HepG2 (cell line): ENCODE data around the gene SEMA4C. TPM values are rescaled to one million over a fixed set of nuclear protein-coding genes. Genes with fewer than 3 reads are reported as not detected.

Experiments
- ARID2 ChIP-seq: sonication (generic); formaldehyde crosslinking; IDR thresholded peaks from 2 replicates; pipeline ENCODE4 v1.8.1; 2022; ENCODE audit warnings: mild to moderate bottlenecking, missing genetic modification reagents, borderline replicate concordance
- CEBPG ChIP-seq: IDR thresholded peaks from 2 replicates; pipeline ENCODE4 v1.6.1; 2016
- HDAC2 ChIP-seq: sonication (generic); formaldehyde crosslinking; IDR thresholded peaks from 2 replicates; pipeline ENCODE4 v1.4.0; 2020; ENCODE audit warnings: missing genetic modification reagents
- JARID2 ChIP-seq: sonication (generic); formaldehyde crosslinking; IDR thresholded peaks from 2 replicates; pipeline ENCODE4 v1.8.1; 2023; ENCODE audit warnings: missing genetic modification reagents, inconsistent platforms; ENCODE audit not compliant: insufficient replicate concordance
- KAT8 ChIP-seq: IDR thresholded peaks from 2 replicates; pipeline ENCODE4 v1.6.1; 2016; ENCODE audit warnings: missing genetic modification reagents, missing compliant biosample characterization
- KDM3A ChIP-seq: IDR thresholded peaks from 2 replicates; pipeline ENCODE4 v1.6.1; 2018; ENCODE audit warnings: low read depth, missing compliant biosample characterization
- LCORL ChIP-seq, 2 experiments: fragments of 450-650 bp in 1 of 2; sonication (generic) in 1 of 2; formaldehyde crosslinking in 1 of 2; IDR thresholded peaks; 2 replicates each; pipeline versions ENCODE4 v1.5.0 to v1.6.1; 2017 to 2020; ENCODE audit warnings: antibody characterized with exemption in 1 of 2, missing genetic modification reagents in 1 of 2
- MLXIP ChIP-seq: sonication (generic); formaldehyde crosslinking; IDR thresholded peaks from 2 replicates; pipeline ENCODE4 v1.9.0; 2021; ENCODE audit warnings: missing genetic modification reagents, borderline replicate concordance
- NFKB2 ChIP-seq: sonication (generic); formaldehyde crosslinking; IDR thresholded peaks from 2 replicates; pipeline ENCODE4 v1.4.0; 2020; ENCODE audit warnings: missing genetic modification reagents, borderline replicate concordance
- PLSCR1 ChIP-seq: sonication (generic); formaldehyde crosslinking; IDR thresholded peaks from 2 replicates; pipeline ENCODE4 v1.5.0; 2020; ENCODE audit warnings: missing genetic modification reagents, mild to moderate bottlenecking, borderline replicate concordance
- XRCC5 ChIP-seq: fragments of 200-400 bp; formaldehyde crosslinking; optimal IDR thresholded peaks from 2 replicates; pipeline ENCODE3; 2017; ENCODE audit warnings: mild to moderate bottlenecking, low read length
- ZHX2 ChIP-seq, 2 experiments: sonication (generic) in 1 of 2; formaldehyde crosslinking in 1 of 2; IDR thresholded peaks; 2 replicates each; pipeline versions ENCODE4 v1.6.1 to v1.9.0; 2014 to 2022; ENCODE audit warnings: antibody characterized with exemption in 1 of 2, borderline replicate concordance in 1 of 2, inconsistent platforms in 1 of 2, low read depth in 1 of 2, missing genetic modification reagents in 1 of 2
- ZNF253 ChIP-seq: sonication (generic); formaldehyde crosslinking; IDR thresholded peaks from 2 replicates; pipeline ENCODE4 v1.8.0; 2022; ENCODE audit warnings: mild to moderate bottlenecking, missing genetic modification reagents, borderline replicate concordance
- ZNF260 ChIP-seq: sonication (generic); formaldehyde crosslinking; IDR thresholded peaks from 2 replicates; pipeline ENCODE4 v1.4.0; 2020; ENCODE audit warnings: missing genetic modification reagents, low read depth, mild to moderate bottlenecking, borderline replicate concordance
- ZNF446 ChIP-seq: sonication (generic); formaldehyde crosslinking; IDR thresholded peaks from 2 replicates; pipeline ENCODE4 v1.5.0; 2020; ENCODE audit warnings: mild to moderate bottlenecking, missing genetic modification reagents
- ZNF460 ChIP-seq: sonication (generic); formaldehyde crosslinking; IDR thresholded peaks from 2 replicates; pipeline ENCODE4 v1.5.1; 2020; ENCODE audit warnings: missing genetic modification reagents, mild to moderate bottlenecking, borderline replicate concordance
- ZNF782 ChIP-seq: sonication (generic); formaldehyde crosslinking; IDR thresholded peaks from 2 replicates; pipeline ENCODE4 v1.4.0; 2020; ENCODE audit warnings: missing genetic modification reagents, mild to moderate bottlenecking, borderline replicate concordance
- ZSCAN29 ChIP-seq: sonication (generic); formaldehyde crosslinking; conservative IDR thresholded peaks from 2 replicates; pipeline ENCODE4 v1.4.0; 2020; ENCODE audit warnings: mild to moderate bottlenecking, missing genetic modification reagents
- polyA plus RNA-seq, 8 experiments: library from polyadenylated mRNA; depleted of rRNA in 3 of 8; stranded (reverse) in 7 of 8; unstranded in 1 of 8; fragments of >200 nt; fragmentation: Illumina TruSeq in 4 of 8; extraction: Trizol in 4 of 8; gene quantifications; 2 replicates each; pipeline versions ENCODE4 v1.2.1 to v1.2.3, GENCODE V29; 2011 to 2016; ENCODE audit warnings: low read depth in 4 of 8, missing spikeins in 1 of 8, mixed read lengths in 1 of 8; ENCODE audit not compliant: insufficient read depth in 1 of 8
- total RNA-seq, 5 experiments: library from RNA; depleted of rRNA; stranded (reverse); fragments of >200 nt; fragmentation: Illumina TruSeq; extraction: Trizol; gene quantifications; 2 replicates each; pipeline ENCODE4 v1.2.3, GENCODE V29; 2016; ENCODE audit warnings: low read depth in 1 of 5

The SEMA4C gene
- total and polyA plus RNA-seq, 2 of the 13 experiments (the other 11 are each of a cell fraction or from before 2014, with no cell fraction given): 25.9 to 46.6 TPM

- TF ChIP-seq ZHX2 (IDR thresholded peaks at IDR 0.05; ENCODE audit: low read depth) (no peak), ZHX2 (CRISPR knock-in tag; IDR thresholded peaks at IDR 0.05; ENCODE audit: borderline replicate concordance) (no peak), LCORL (IDR thresholded peaks at IDR 0.05) (no peak), LCORL (CRISPR knock-in tag; IDR thresholded peaks at IDR 0.05) (no peak), ZNF460 (CRISPR knock-in tag) (0 out of 2 replicates have a peak, but pooled peaks have one; percentile 47), XRCC5 (no peak), ZNF446 (CRISPR knock-in tag) (0 out of 2 replicates have a peak, but pooled peaks have one; percentile 6), KDM3A (CRISPR knock-in tag) (no peak), ZNF782 (peak; percentile 36; the same call in 1 of the 2 replicates), ARID2 (0 out of 2 replicates have a peak, but pooled peaks have one; percentile 20), CEBPG (CRISPR knock-in tag) (peak; percentile 9; the same call in 1 of the 2 replicates), ZNF253 (CRISPR knock-in tag) (no peak), KAT8 (no peak), ZSCAN29 (CRISPR knock-in tag) (0 out of 2 replicates have a peak, but pooled peaks have one; percentile 6), JARID2 (CRISPR knock-in tag) (peak; percentile 13), HDAC2 (CRISPR knock-in tag) (0 out of 2 replicates have a peak, but pooled peaks have one; percentile 14), ZNF260 (CRISPR knock-in tag) (no peak), PLSCR1 (CRISPR knock-in tag) (0 out of 2 replicates have a peak, but pooled peaks have one; percentile 50), NFKB2 (0 out of 2 replicates have a peak, but pooled peaks have one; percentile 2), MLXIP (CRISPR knock-in tag) (no peak)
Observed at GRCh38 chr2:96856776-96857666, 12.9 kb downstream of the SEMA4C start (continued).
